Smooth muscle cell of trachea (primary cell): ENCODE data around the gene EIF3B. TPM values are rescaled to one million over a fixed set of nuclear protein-coding genes. Genes with fewer than 3 reads are reported as not detected.

Experiments
- total RNA-seq: library from RNA; depleted of rRNA; stranded (reverse); fragments of >200 nt; gene quantifications from 2 replicates; pipeline ENCODE4 v1.2.1, GENCODE V29; 2014

Gene EIF3B
- 183 and 189 TPM in 2 replicates for total RNA-seq

DNA sequence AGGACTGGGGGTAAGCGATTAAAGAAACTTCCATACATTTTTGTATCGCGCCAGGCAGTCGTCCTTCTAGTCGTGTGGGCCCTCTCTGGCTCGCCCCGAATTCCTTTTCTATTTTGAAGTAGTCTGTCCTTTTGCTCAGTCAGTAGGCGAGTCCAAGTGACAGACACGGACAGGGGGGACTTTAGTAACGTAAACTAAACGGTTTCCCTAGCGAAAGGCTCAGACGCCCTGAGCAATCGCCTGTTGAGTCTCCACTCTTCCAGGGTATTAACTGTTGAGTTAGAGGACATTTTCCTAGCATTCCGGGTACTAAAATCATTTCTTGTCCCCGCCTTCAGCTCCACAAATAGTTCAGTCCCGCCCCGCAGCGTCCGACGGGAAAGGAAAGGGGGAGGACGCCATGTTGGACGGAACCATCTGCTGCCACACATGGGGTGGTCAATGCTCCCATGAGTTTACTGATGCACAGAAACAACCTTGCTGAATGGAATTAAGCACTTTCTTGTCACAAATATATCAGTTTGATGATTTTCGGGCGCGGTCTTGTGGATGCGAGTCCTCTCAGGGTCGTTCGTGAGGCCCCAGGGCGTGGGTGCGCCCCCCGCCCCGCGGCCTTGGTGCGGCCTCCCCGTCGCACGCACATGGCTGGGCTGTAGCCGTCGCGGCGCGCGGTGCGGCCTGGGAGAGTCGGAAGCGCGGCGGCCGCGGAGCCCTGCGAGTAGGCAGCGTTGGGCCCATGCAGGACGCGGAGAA is at the start of gene EIF3B:
Gene EIF3B, plus strand, starts transcription at position 642 of the 753 bp plus-strand sequence. Its CDS starts 95 bp downstream, at position 737.

GRCh38 chr7:2314209-2314955 is 40.2 kb upstream of the EIF3B start, which contains the start of gene SNX8:
SNX8 (minus strand) TSS chr7:2314441; CDS start chr7:2314421, 20 bp downstream.

DNA sequence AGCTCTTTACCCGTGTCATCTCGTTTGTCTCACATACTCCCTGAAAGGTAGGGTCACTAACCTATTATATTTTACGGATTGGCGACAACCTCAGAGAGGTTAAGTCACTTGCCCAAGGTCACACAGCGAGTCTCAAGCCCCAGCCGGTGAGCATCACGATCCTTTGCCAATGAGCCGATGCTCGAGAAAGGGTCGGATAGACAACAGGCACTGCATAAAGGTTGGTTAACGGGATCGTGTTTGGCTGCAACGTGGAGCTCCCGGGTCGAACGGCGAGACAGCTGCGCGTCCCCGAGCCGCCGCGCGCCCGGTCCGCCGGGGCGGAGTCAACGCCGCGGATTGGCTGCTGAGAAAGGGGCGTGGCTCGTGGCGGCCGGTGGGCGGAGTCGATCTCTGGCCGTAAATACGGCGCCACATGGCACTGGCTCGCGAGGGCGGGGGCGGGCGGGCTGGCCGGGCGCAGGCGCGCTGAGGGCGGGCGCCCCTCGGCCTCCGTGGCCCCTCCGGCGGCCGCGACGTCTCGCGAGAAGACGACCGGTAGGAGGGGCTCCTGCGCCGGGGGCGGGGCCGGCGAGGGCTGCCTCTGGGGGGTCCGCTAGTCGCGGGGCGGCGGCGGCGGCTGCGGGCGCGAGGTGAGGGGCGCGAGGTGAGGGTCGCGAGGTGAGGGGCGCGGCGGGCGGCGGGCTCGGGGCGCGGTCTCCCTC is 48.5 kb downstream of the EIF3B start, which contains the start of gene CHST12:
Gene CHST12, plus strand, starts transcription at position 598 of the 704 bp plus-strand sequence. CDS start 29,029 bp downstream, outside the sequence.

Other genes with a start within 250 kb of the EIF3B start
- 47.0 and 54.5 TPM in 2 replicates for gene MAD1L1, start 121.9 kb upstream of the EIF3B start, total RNA-seq
- gene MRM2, start 112.6 kb upstream of the EIF3B start, total RNA-seq: 14.7 and 20.2 TPM in 2 replicates
- gene NUDT1, start 112.6 kb upstream of the EIF3B start, total RNA-seq: 25.0 and 63.0 TPM in 2 replicates
- gene SNX8, start 40.4 kb upstream of the EIF3B start, total RNA-seq: 21.5 and 27.8 TPM in 2 replicates
- 6.3 and 9.1 TPM in 2 replicates for gene CHST12, start 48.8 kb downstream of the EIF3B start, total RNA-seq
- not detected in 2 replicates for gene GRIFIN, start 121.6 kb downstream of the EIF3B start, total RNA-seq
- 0.44 and 2.8 TPM in 2 replicates for gene LFNG, start 164.9 kb downstream of the EIF3B start, total RNA-seq
- 31.4 and 53.3 TPM in 2 replicates for gene BRAT1, start 200.7 kb downstream of the EIF3B start, total RNA-seq
- gene IQCE, start 204.2 kb downstream of the EIF3B start, total RNA-seq: 9.0 and 16.9 TPM in 2 replicates